Nephron (organoid): ENCODE results near the gene LARP1.

Experiments used
- H3K27ac Mint-ChIP-seq, 3 experiments: 2 replicates each; pipeline ENCODE4 v1.8.0; 2020; ENCODE audit warnings: mixed read lengths in 3 of 3, mild to moderate bottlenecking in 2 of 3, moderate library complexity in 1 of 3
- H3K27me3 Mint-ChIP-seq: 2 replicates; pipeline ENCODE4 v1.8.0; 2021; ENCODE audit warnings: low read depth, mild to moderate bottlenecking, moderate library complexity, mixed read lengths
- H3K36me3 Mint-ChIP-seq: 2 replicates; pipeline ENCODE4 v1.8.0; 2020; ENCODE audit warnings: low read depth, mixed read lengths
- H3K4me1 Mint-ChIP-seq: 2 replicates; pipeline ENCODE4 v1.8.0; 2020; ENCODE audit warnings: mixed read lengths
- H3K4me3 Mint-ChIP-seq, 3 experiments: 2 replicates each; pipeline ENCODE4 v1.8.0; 2020; ENCODE audit warnings: mild to moderate bottlenecking in 3 of 3, mixed read lengths in 3 of 3, moderate library complexity in 2 of 3
- H3K9me3 Mint-ChIP-seq: 2 replicates; pipeline ENCODE4 v1.8.0; 2020; ENCODE audit warnings: mixed read lengths
- TF ChIP-seq, protein P1 (sequence below), 3 experiments: fragments of 200-600 bp; sonication (generic); IDR thresholded peaks; one replicate each; pipeline ENCODE4 v1.5.0; 2021; ENCODE audit warnings: antibody characterized with exemption in 3 of 3; ENCODE audit not compliant: unreplicated experiment in 3 of 3

The LARP1 gene

DNA sequence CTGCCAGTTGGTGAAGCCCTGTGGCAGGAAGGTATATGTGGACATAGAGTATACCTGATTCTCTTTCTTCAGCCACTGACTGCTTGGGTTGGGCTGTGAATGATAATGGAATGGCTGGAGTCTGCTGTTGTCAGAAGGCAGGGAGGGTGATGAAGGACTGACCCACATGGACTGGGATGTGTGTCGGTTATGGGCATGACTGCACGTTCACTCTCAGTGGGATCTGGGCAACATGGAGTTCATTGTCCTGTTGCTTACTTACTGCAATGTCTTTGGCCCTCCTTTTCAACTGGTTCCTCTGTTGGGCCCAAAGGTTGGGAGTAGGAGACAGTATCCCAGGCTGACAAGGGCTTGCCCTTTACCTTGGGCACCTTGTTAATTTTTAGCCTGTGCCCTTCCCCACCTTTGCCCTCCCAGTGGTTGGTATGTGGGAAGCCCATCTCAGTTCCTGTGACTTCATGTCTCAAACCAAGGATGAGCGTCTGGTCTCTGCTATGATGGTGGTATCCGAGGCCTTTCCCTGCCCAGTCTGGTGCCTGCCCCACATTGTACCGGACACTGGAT, 60.6 kb downstream of the LARP1 start:
- Mint-ChIP-seq H3K36me3 (peaks cover 89% of the 10 kb centered on the region), H3K27me3 (no peaks in the 10 kb centered on the region), H3K27ac (peak overlapping the region in 1 of 3 experiments; percentile 69), H3K4me1 (peaks cover 10% of the 10 kb centered on the region), H3K4me3 (no peak overlapping the region), H3K9me3 (no peaks in the 10 kb centered on the region)
- TF ChIP-seq, protein P1, sequence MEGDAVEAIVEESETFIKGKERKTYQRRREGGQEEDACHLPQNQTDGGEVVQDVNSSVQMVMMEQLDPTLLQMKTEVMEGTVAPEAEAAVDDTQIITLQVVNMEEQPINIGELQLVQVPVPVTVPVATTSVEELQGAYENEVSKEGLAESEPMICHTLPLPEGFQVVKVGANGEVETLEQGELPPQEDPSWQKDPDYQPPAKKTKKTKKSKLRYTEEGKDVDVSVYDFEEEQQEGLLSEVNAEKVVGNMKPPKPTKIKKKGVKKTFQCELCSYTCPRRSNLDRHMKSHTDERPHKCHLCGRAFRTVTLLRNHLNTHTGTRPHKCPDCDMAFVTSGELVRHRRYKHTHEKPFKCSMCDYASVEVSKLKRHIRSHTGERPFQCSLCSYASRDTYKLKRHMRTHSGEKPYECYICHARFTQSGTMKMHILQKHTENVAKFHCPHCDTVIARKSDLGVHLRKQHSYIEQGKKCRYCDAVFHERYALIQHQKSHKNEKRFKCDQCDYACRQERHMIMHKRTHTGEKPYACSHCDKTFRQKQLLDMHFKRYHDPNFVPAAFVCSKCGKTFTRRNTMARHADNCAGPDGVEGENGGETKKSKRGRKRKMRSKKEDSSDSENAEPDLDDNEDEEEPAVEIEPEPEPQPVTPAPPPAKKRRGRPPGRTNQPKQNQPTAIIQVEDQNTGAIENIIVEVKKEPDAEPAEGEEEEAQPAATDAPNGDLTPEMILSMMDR (IDR thresholded peaks at IDR 0.05; ENCODE audit: unreplicated experiment in 3 of 3): no peak

GRCh38 chr5:154816891-154817492, 61.8 kb downstream of the LARP1 start:
- TF ChIP-seq, protein P1 (IDR thresholded peaks at IDR 0.05; ENCODE audit: unreplicated experiment in 3 of 3): no peak
- Mint-ChIP-seq H3K4me1 (peaks cover 17% of the 10 kb centered on the region), H3K27ac (no peak overlapping the region), H3K4me3 (no peak overlapping the region), H3K9me3 (no peaks in the 10 kb centered on the region), H3K36me3 (peaks cover 89% of the 10 kb centered on the region), H3K27me3 (no peaks in the 10 kb centered on the region)

- TF ChIP-seq, protein P1 (IDR thresholded peaks at IDR 0.05; ENCODE audit: unreplicated experiment in 3 of 3): no peak
- Mint-ChIP-seq H3K4me1 (peaks cover 25% of the 10 kb centered on the region), H3K9me3 (no peaks in the 10 kb centered on the region)
Observed at GRCh38 chr5:154817815-154818214, 62.6 kb downstream of the LARP1 start.

DNA sequence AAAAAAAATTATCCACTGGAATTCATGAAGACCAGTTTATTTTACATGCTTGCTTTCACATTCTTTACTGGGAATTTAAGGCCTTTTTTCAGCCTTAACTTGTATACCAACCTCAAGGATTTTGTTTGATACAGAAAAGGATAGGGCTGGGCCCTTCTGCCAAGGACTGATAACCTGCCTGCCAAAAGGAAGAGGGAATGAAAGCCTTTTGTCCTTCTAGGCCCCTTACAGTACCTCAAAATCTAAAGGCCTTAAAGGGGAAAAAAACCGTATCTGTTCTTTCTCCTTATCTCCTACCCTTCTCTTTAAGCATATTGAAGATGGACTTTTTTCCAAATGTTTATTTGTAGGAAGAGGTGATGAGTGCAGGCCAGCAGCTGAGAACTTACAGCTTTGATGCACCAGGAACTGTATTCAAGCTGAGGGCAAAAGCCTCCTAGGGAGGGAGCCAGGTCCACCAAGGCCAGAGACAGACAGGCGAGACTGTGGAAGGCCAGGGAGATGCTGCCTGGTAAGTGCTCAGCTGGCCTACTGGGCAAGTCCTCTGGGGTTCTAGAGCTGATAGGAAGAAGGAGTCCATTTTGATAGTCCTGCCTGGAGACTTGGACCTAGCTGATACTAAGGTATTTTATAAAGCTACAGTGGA, 63.4 kb downstream of the LARP1 start:
- Mint-ChIP-seq H3K36me3 (peaks cover 88% of the 10 kb centered on the region), H3K27ac (peak overlapping the region in 1 of 3 experiments; percentile 51), H3K27me3 (no peaks in the 10 kb centered on the region), H3K9me3 (no peaks in the 10 kb centered on the region), H3K4me1 (peaks cover 25% of the 10 kb centered on the region), H3K4me3 (no peak overlapping the region)
- TF ChIP-seq, protein P1 (IDR thresholded peaks at IDR 0.05; ENCODE audit: unreplicated experiment in 3 of 3): no peak

More at GRCh38 chr5:154817815-154818214, 62.6 kb downstream of the LARP1 start:
- Mint-ChIP-seq H3K27me3 (no peaks in the 10 kb centered on the region), H3K27ac (no peak overlapping the region), H3K4me3 (no peak overlapping the region), H3K36me3 (peaks cover 90% of the 10 kb centered on the region)

- H3K4me3 Mint-ChIP-seq: no peak overlapping the region
- H3K4me1 Mint-ChIP-seq: peaks cover 25% of the 10 kb centered on the region
- H3K27ac Mint-ChIP-seq: peak overlapping the region in 1 of 3 experiments; percentile 16
- H3K9me3 Mint-ChIP-seq: no peaks in the 10 kb centered on the region
- TF ChIP-seq, protein P1 (IDR thresholded peaks at IDR 0.05; ENCODE audit: unreplicated experiment in 3 of 3): no peak
- H3K27me3 Mint-ChIP-seq: no peaks in the 10 kb centered on the region
- H3K36me3 Mint-ChIP-seq: peaks cover 90% of the 10 kb centered on the region
Observed at GRCh38 chr5:154819546-154819945, 64.4 kb downstream of the LARP1 start.
